Hepatocyte (in vitro differentiated cells): Measurements from ENCODE around the gene DYSF. TPM values are rescaled to one million over a fixed set of nuclear protein-coding genes. Genes with fewer than 3 reads are reported as not detected.
A peak's percentile ranks its signal among the peaks of the same experiment; 100 is the strongest.

Source experiments
- DNase-seq: peaks from one replicate; pipeline ENCODE4 v3.0.0-alpha.2; 2016; ENCODE audit warnings: low spot score
- H2AFZ ChIP-seq: fragments of 200-600 bp; sonication (generic); 2 replicates; pipeline ENCODE4 v1.6.0; 2016; ENCODE audit warnings: antibody characterized with exemption, mild to moderate bottlenecking
- H3K27ac ChIP-seq: fragments of 200-600 bp; sonication (generic); 2 replicates; pipeline ENCODE4 v1.5.1; 2016; ENCODE audit warnings: mild to moderate bottlenecking
- H3K27me3 ChIP-seq: fragments of 200-600 bp; sonication (generic); 2 replicates; pipeline ENCODE4 v1.6.1; 2016
- H3K36me3 ChIP-seq: fragments of 200-600 bp; sonication (generic); replicated peaks from 2 replicates; pipeline ENCODE4 v1.5.1; 2016; ENCODE audit warnings: low read depth; ENCODE audit not compliant: insufficient read depth
- H3K4me1 ChIP-seq: fragments of 200-600 bp; sonication (generic); 2 replicates; pipeline ENCODE4 v1.5.1; 2016; ENCODE audit warnings: mild to moderate bottlenecking, moderate library complexity; ENCODE audit not compliant: insufficient read depth
- H3K4me2 ChIP-seq: fragments of 200-600 bp; sonication (generic); 2 replicates; pipeline ENCODE4 v1.6.0; 2016
- H3K4me3 ChIP-seq: fragments of 200-600 bp; sonication (generic); 2 replicates; pipeline ENCODE4 v1.5.1; 2016; ENCODE audit warnings: mild to moderate bottlenecking
- H3K79me2 ChIP-seq: fragments of 200-600 bp; sonication (generic); 2 replicates; pipeline ENCODE4 v1.6.0; 2017; ENCODE audit warnings: mild to moderate bottlenecking
- H3K9me2 ChIP-seq: fragments of 200-600 bp; sonication (generic); replicated peaks from 2 replicates; pipeline ENCODE4 v1.6.0; 2017; ENCODE audit warnings: mild to moderate bottlenecking; ENCODE audit not compliant: insufficient read depth
- H3K9me3 ChIP-seq: fragments of 200-600 bp; sonication (generic); 2 replicates; pipeline ENCODE4 v1.5.1; 2016; ENCODE audit warnings: low read depth, mild to moderate bottlenecking
- H4K20me1 ChIP-seq: fragments of 200-600 bp; sonication (generic); 2 replicates; pipeline ENCODE4 v1.6.0; 2016; ENCODE audit warnings: mild to moderate bottlenecking; ENCODE audit not compliant: insufficient read depth, poor library complexity, severe bottlenecking
- EZH2 ChIP-seq: fragments of 200-600 bp; sonication (generic); IDR thresholded peaks from 2 replicates; pipeline ENCODE4 v1.6.1; 2016; ENCODE audit warnings: antibody characterized with exemption, mild to moderate bottlenecking, borderline replicate concordance
- EZH2phosphoT487 ChIP-seq: fragments of 200-600 bp; sonication (generic); IDR thresholded peaks from one replicate; pipeline ENCODE4 v1.6.1; 2018; ENCODE audit warnings: antibody characterized with exemption, mild to moderate bottlenecking, low read depth, moderate library complexity; ENCODE audit not compliant: unreplicated experiment, severe bottlenecking
- WGBS: methylation state at CpG from one replicate; pipeline ENCODE4 v1.1.6; 2016; ENCODE audit warnings: low lambda C conversion rate; ENCODE audit errors: missing lambda C conversion rate; 5-methylcytosine and 5-hydroxymethylcytosine counted together
- polyA plus RNA-seq: library from polyadenylated mRNA; unstranded; fragments of >200 nt; fragmentation: Nextera tagmentation; extraction: Ambion mirVana; gene quantifications from 2 replicates; pipeline ENCODE4 v1.2.1, GENCODE V29; 2016
- total RNA-seq: library from RNA; depleted of rRNA; stranded (reverse); fragments of >200 nt; gene quantifications from 2 replicates; pipeline ENCODE4 v1.2.3, GENCODE V29; 2014
- TF ChIP-seq, protein P1 (sequence below): fragments of 200-600 bp; sonication (generic); IDR thresholded peaks from 2 replicates; pipeline ENCODE4 v1.5.1; 2016; ENCODE audit warnings: antibody characterized with exemption, mild to moderate bottlenecking; ENCODE audit not compliant: poor library complexity

DYSF gene
- total and polyA plus RNA-seq, 2 experiments from 2014 or later = 0.25 to 0.90 TPM

DNA sequence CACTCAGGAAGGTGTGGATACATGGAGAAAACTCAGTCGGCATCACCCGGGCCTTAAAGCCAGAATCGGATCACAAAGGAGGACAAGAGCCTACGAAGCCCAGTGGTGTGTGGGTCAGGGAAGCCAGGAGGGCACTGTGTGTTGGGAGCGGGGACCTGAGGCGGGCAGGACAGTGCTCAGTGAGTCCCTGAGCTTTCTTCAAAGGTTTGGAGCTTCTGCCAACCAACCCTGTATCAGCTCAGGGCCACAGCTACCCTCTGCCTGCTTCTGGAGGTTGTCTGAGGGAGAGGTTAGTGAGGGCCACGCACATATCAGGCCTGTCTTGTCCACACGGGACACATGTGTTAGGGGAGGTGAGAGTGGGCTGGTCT lies 52.4 kb downstream of the DYSF start:
- Histone ChIP-seq H3K27me3 (no peaks in the 10 kb centered on the region), H2AFZ (no peak overlapping the region), H3K36me3 (no peaks in the 10 kb centered on the region), H4K20me1 (no peaks in the 10 kb centered on the region), H3K4me1 (no peaks in the 10 kb centered on the region), H3K79me2 (no peaks in the 10 kb centered on the region), H3K9me3 (no peaks in the 10 kb centered on the region), H3K4me2 (no peak overlapping the region), H3K4me3 (no peak overlapping the region), H3K27ac (no peak overlapping the region), H3K9me2 (no peaks in the 10 kb centered on the region)
- WGBS = 84% methylated on average over 8 of the region's 8 CpGs
- TF ChIP-seq, protein P1, sequence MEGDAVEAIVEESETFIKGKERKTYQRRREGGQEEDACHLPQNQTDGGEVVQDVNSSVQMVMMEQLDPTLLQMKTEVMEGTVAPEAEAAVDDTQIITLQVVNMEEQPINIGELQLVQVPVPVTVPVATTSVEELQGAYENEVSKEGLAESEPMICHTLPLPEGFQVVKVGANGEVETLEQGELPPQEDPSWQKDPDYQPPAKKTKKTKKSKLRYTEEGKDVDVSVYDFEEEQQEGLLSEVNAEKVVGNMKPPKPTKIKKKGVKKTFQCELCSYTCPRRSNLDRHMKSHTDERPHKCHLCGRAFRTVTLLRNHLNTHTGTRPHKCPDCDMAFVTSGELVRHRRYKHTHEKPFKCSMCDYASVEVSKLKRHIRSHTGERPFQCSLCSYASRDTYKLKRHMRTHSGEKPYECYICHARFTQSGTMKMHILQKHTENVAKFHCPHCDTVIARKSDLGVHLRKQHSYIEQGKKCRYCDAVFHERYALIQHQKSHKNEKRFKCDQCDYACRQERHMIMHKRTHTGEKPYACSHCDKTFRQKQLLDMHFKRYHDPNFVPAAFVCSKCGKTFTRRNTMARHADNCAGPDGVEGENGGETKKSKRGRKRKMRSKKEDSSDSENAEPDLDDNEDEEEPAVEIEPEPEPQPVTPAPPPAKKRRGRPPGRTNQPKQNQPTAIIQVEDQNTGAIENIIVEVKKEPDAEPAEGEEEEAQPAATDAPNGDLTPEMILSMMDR = no peak
- no peak for TF ChIP-seq EZH2phosphoT487
- no peak for TF ChIP-seq EZH2
- DNase-seq = no peak

DNA sequence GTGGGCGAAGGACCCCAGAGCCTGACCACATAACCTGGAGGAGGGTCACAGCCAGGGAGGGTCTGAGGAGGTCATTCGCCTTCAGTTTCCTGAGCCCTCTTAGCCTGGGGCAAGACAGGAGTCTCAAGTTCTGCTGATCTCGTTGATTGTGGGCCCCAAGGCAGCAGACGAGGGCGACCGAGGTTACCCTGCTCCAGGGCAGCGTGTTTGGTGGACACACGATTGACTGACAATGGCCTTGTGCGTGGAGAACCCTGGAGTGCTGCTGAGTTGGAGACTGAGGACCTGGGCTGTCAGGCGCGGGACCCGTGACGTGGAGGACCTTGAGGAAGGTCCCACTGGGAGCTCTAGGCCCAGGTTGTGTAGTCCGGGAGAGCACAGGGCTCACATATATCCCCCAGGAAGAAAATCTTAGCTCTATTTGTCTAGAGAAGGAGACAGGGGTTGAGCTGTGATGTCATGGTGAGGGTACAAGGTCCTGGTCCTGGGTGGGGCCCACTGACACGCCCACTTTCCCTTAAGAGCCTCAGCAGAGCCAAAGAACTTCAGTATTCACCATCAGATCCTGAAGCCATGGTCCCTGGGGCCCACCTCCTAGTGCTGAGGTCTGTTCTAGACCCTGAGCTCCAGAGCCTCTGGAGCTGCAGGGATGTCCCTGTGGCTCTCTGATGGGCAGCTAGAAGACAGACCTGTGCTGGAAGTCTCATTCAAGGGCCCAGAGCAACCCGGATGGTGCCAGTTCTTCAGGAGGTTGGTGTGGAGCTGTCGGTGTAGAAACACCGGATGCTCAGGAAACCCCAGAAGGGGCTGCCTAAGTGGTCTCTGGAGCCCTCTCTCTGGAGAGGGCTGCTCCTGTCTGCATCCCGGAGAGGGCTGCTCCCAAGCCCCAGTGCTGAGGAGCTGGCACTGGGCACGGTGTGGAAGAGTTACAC lies 53.1 kb downstream of the DYSF start:
- 80% methylated on average over 20 of the region's 20 CpGs for WGBS
- DNase-seq = peak; percentile 35
- H3K9me3 ChIP-seq = no peaks in the 10 kb centered on the region

DNA sequence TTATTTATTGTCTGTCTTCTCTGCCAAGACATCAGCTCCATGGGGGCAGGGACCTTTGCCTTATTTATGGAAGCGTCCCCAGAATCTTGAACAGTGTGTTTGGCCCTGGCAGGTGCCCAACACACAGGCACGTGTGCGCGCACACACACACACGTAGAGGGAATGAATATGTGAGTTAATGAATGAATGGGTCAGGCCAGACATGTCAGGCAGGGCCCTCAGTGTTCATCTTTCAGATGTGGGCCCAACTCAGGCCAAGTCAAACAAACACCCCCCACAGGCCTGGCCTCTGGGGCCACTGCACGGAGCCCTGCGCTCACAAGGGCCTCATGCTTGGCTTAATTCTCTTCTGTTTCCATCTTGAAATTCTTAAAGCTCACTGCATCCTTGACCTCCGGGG lies 54.1 kb downstream of the DYSF start:
- Histone ChIP-seq H3K4me2 (no peak overlapping the region), H3K36me3 (no peaks in the 10 kb centered on the region), H3K9me2 (no peaks in the 10 kb centered on the region), H3K79me2 (no peaks in the 10 kb centered on the region), H2AFZ (no peak overlapping the region), H3K27me3 (no peaks in the 10 kb centered on the region), H3K4me3 (no peak overlapping the region), H4K20me1 (no peaks in the 10 kb centered on the region), H3K27ac (no peak overlapping the region), H3K9me3 (no peaks in the 10 kb centered on the region), H3K4me1 (no peaks in the 10 kb centered on the region)
- WGBS = 95% methylated on average over 8 of the region's 8 CpGs
- TF ChIP-seq EZH2phosphoT487 (no peak), EZH2 (no peak)
- TF ChIP-seq, protein P1 = no peak
- DNase-seq = no peak

More for the DNA sequence above, 53.1 kb downstream of the DYSF start:
- Histone ChIP-seq H3K9me2 (no peaks in the 10 kb centered on the region), H4K20me1 (no peaks in the 10 kb centered on the region), H3K4me3 (no peak overlapping the region), H3K4me1 (no peaks in the 10 kb centered on the region), H3K36me3 (no peaks in the 10 kb centered on the region), H3K27ac (no peak overlapping the region), H3K27me3 (no peaks in the 10 kb centered on the region), H2AFZ (no peak overlapping the region), H3K4me2 (no peak overlapping the region), H3K79me2 (no peaks in the 10 kb centered on the region)
- TF ChIP-seq EZH2 = no peak

- 37% methylated on average over 6 of the region's 6 CpGs for whole genome bisulfite sequencing
- H3K9me2 ChIP-seq = no peaks in the 10 kb centered on the region
These were observed 56.9 kb downstream of the DYSF start for GRCh38 chr2:71510196-71510807.

More at GRCh38 chr2:71510196-71510807, 56.9 kb downstream of the DYSF start:
- Histone ChIP-seq H2AFZ (no peak overlapping the region), H3K79me2 (no peaks in the 10 kb centered on the region), H3K4me3 (no peak overlapping the region), H3K4me2 (no peak overlapping the region), H3K36me3 (no peaks in the 10 kb centered on the region), H3K4me1 (no peaks in the 10 kb centered on the region), H4K20me1 (no peaks in the 10 kb centered on the region), H3K27ac (no peak overlapping the region), H3K9me3 (no peaks in the 10 kb centered on the region), H3K27me3 (no peaks in the 10 kb centered on the region)
- DNase-seq = peak; percentile 80
- TF ChIP-seq EZH2 (no peak), EZH2phosphoT487 (no peak)
- TF ChIP-seq, protein P1 = peak; percentile 84
